Stimulated activated CD8-positive, alpha-beta memory T cell treated with anti-CD3 and anti-CD28 coated beads, Interleukin-7, amount 100 ng/mL, for 1 hour (primary cell): Measurements from ENCODE around the gene SHF.

Experiments
- DNase-seq, 2 donors: peaks; one replicate each; pipeline ENCODE4 v3.0.0-alpha.2; 2020; ENCODE audit warnings: low read depth in 2 of 2

SHF gene

GRCh38 chr15:45126535-45127158, 61.1 kb downstream of the SHF start:
- DNase-seq = no peak

- no peak for DNase-seq
These were observed 64.4 kb downstream of the SHF start for GRCh38 chr15:45123397-45123796.

GRCh38 chr15:45122719-45123118, 65.0 kb downstream of the SHF start:
- no peak for DNase-seq

GRCh38 chr15:45121706-45122417, 65.9 kb downstream of the SHF start:
- DNase-seq = no peak

- DNase-seq = no peak
These were observed 66.7 kb downstream of the SHF start for GRCh38 chr15:45121020-45121419.

GRCh38 chr15:45120081-45120972, 67.4 kb downstream of the SHF start:
- DNase-seq = no peak

GRCh38 chr15:45118996-45119395, 68.8 kb downstream of the SHF start:
- DNase-seq = no peak

- DNase-seq = peak; percentile 56 to 72
These were observed 69.6 kb downstream of the SHF start for GRCh38 chr15:45118131-45118588.

- DNase-seq = no peak
These were observed 70.2 kb downstream of the SHF start for GRCh38 chr15:45117308-45118130.
